Uterus (tissue), 4 donors: ENCODE results near the gene OR2C1. TPM values are rescaled to one million over a fixed set of nuclear protein-coding genes. Genes with fewer than 3 reads are reported as not detected.
A peak's percentile ranks its signal among the peaks of the same experiment; 100 is the strongest.

Experiments
- DNase-seq, 2 donors: peaks; one replicate each; pipeline ENCODE4 v3.0.0-alpha.2; 2019 to 2020
- H3K27ac ChIP-seq, 2 donors: fragments of 200-600 bp; sonication (generic); 1 replicate in 1 of 2; 2 replicates in 1 of 2; pipeline ENCODE4 v1.5.1; 2016 to 2018
- H3K27me3 ChIP-seq, 2 donors: fragments of 200-600 bp; sonication (generic); one replicate each; pipeline ENCODE4 v1.5.1; 2018 to 2019; ENCODE audit warnings: control low read depth in 1 of 2
- H3K36me3 ChIP-seq, 2 donors: fragments of 200-600 bp; sonication (generic); one replicate each; pipeline ENCODE4 v1.5.1; 2019; ENCODE audit warnings: control low read depth in 1 of 2
- H3K4me1 ChIP-seq, 2 donors: fragments of 200-600 bp; sonication (generic); one replicate each; pipeline ENCODE4 v1.5.1; 2018 to 2019; ENCODE audit warnings: control low read depth in 1 of 2
- H3K4me3 ChIP-seq, 2 donors: fragments of 200-600 bp; sonication (generic); 1 replicate in 1 of 2; 2 replicates in 1 of 2; pipeline ENCODE4 v1.5.1; 2018 to 2019; ENCODE audit warnings: mild to moderate bottlenecking in 1 of 2
- H3K9me3 ChIP-seq, 2 donors: fragments of 200-600 bp; sonication (generic); one replicate each; pipeline ENCODE4 v1.5.1; 2019; ENCODE audit warnings: control low read depth in 1 of 2
- CTCF ChIP-seq, 4 experiments: fragments of 200-600 bp in 2 of 4; fragments of 450-650 bp in 2 of 4; sonication (generic) in 2 of 4; IDR thresholded peaks; one replicate each; pipeline ENCODE4 v1.5.1; 2016 to 2019; ENCODE audit warnings: antibody characterized with exemption in 4 of 4, mild to moderate bottlenecking in 2 of 4, moderate library complexity in 1 of 4
- POLR2A ChIP-seq, 2 donors: fragments of 450-650 bp; IDR thresholded peaks; one replicate each; pipeline ENCODE4 v1.6.1; 2016; ENCODE audit warnings: antibody characterized with exemption in 2 of 2, mild to moderate bottlenecking in 1 of 2, moderate library complexity in 1 of 2
- intact Hi-C: fragments of 100-400 bp; cut with DNase I; formaldehyde crosslinking; loops from one replicate; pipeline ENCODE4 v1.15.1; 2023; ENCODE audit warnings: low total_unique reads
- total RNA-seq, 4 donors: library from RNA; depleted of rRNA in 3 of 4; stranded (reverse); fragments of >200 nt in 3 of 4; gene quantifications; one replicate each; pipeline versions ENCODE4 v1.1.0 to v1.2.4, GENCODE V29; 2014 to 2023
- donor health status: DM: yes; HTN: yes; CAD: no.

Gene OR2C1
- total RNA-seq, result under 1 TPM in 2 of 4 donors, not detected in 2; 0.52 to 0.69 TPM

GRCh38 chr16:3355589-3355988, at the start of gene OR2C1:
Gene OR2C1, plus strand, starts transcription at chr16:3355889. Its CDS starts 52 bp downstream, at chr16:3355941.
- no peak for TF ChIP-seq POLR2A (IDR thresholded peaks at IDR 0.05)
- TF ChIP-seq CTCF (IDR thresholded peaks at IDR 0.05), result no peak
- no peak for DNase-seq
- Histone ChIP-seq H3K27me3 (no peaks in the 10 kb centered on the region), H3K36me3 (no peaks in the 10 kb centered on the region), H3K4me3 (no peak within 1 kb of the TSS), H3K4me1 (no peaks in the 10 kb centered on the region), H3K9me3 (no peaks in the 10 kb centered on the region), H3K27ac (no peak within 1 kb of the TSS)
- intact Hi-C loops, result no loop called here

- DNase-seq, result no peak
- no peaks in the 10 kb centered on the region for H3K4me1 ChIP-seq
- H3K27me3 ChIP-seq, result no peaks in the 10 kb centered on the region
- peak overlapping the region; percentile 73 to 81 for H3K27ac ChIP-seq
- H3K4me3 ChIP-seq, result peak overlapping the region; percentile 59 to 69
- no peak for TF ChIP-seq CTCF (IDR thresholded peaks at IDR 0.05)
- intact Hi-C loops, result no loop called here
- H3K36me3 ChIP-seq, result no peaks in the 10 kb centered on the region
- H3K9me3 ChIP-seq, result peaks cover 0 to 61% of the 10 kb centered on the region in 2 donors
These were observed 49.6 kb upstream of the OR2C1 start for GRCh38 chr16:3306078-3306477.

GRCh38 chr16:3311496-3311895, 44.2 kb upstream of the OR2C1 start:
- no peaks in the 10 kb centered on the region for H3K4me1 ChIP-seq
- DNase-seq, result no peak
- no peaks in the 10 kb centered on the region for H3K27me3 ChIP-seq
- H3K27ac ChIP-seq, result no peak overlapping the region
- no peak overlapping the region for H3K4me3 ChIP-seq
- intact Hi-C loops, result loop anchor here (5.0 kb wide), 1 partner anchor 91 kb away; the partner anchor contains the start of genes ZNF174 and ZSCAN32
- TF ChIP-seq CTCF (IDR thresholded peaks at IDR 0.05) (no peak), POLR2A (IDR thresholded peaks at IDR 0.05) (no peak)
- peaks cover 0 to 74% of the 10 kb centered on the region in 2 donors for H3K9me3 ChIP-seq
- H3K36me3 ChIP-seq, result no peaks in the 10 kb centered on the region

- Histone ChIP-seq H3K9me3 (peaks cover 0 to 84% of the 10 kb centered on the region in 2 donors), H3K27me3 (no peaks in the 10 kb centered on the region), H3K4me1 (no peaks in the 10 kb centered on the region), H3K36me3 (no peaks in the 10 kb centered on the region), H3K27ac (no peak overlapping the region), H3K4me3 (no peak overlapping the region)
- TF ChIP-seq CTCF (IDR thresholded peaks at IDR 0.05), result no peak
- no peak for TF ChIP-seq POLR2A (IDR thresholded peaks at IDR 0.05)
- intact Hi-C loops, result no loop called here
- no peak for DNase-seq
These were observed 38.2 kb upstream of the OR2C1 start for GRCh38 chr16:3317315-3317999.

- H3K27me3 ChIP-seq, result no peaks in the 10 kb centered on the region
- H3K36me3 ChIP-seq, result no peaks in the 10 kb centered on the region
- intact Hi-C loops, result no loop called here
These were observed 33.9 kb upstream of the OR2C1 start for GRCh38 chr16:3321816-3322215.

More at GRCh38 chr16:3321816-3322215, 33.9 kb upstream of the OR2C1 start:
- TF ChIP-seq POLR2A (IDR thresholded peaks at IDR 0.05) (no peak), CTCF (IDR thresholded peaks at IDR 0.05) (no peak)
- no peak overlapping the region for H3K27ac ChIP-seq
- H3K9me3 ChIP-seq, result peaks cover 0 to 44% of the 10 kb centered on the region in 2 donors
- H3K4me1 ChIP-seq, result no peaks in the 10 kb centered on the region
- H3K4me3 ChIP-seq, result no peak overlapping the region
- no peak for DNase-seq
